HG03378 (cell line): ENCODE results near the gene RNF225.
"Not testable (repeated sequence)": the region's sequence is repeated elsewhere in the genome, so short reads cannot be mapped to it uniquely, and the experiment has no call there.

Experiments
- ATAC-seq: cut with Tn5 transposase; IDR thresholded peaks from one replicate; pipeline ENCODE4 v1.9.1; 2021; ENCODE audit warnings: mild to moderate bottlenecking, moderate library complexity; ENCODE audit not compliant: unreplicated experiment

The RNF225 gene

DNA sequence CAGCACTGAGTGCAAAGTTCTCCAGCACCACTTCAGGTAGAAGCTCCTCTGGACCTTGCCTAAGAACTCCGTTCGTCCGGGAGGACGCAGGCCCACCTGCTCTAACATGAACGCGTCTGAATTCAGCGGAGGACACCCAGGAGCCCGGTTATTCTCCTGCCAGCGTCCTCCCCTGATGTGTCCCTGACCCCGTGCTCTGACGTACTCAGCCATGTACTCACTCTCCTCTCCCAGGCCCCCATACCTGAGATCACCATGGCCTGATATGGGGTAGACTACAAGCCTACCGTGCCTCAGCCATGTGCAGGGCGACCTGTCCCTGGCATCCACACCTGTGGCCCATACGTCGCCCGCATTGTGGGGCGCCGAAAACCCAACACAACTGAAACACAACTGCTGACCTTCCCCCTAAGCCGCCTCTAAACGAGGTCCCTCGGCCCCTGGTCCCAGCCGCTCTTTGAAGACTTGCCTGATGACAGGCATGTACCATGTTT is 12.2 kb downstream of the RNF225 start:
- ATAC-seq: no peak

DNA sequence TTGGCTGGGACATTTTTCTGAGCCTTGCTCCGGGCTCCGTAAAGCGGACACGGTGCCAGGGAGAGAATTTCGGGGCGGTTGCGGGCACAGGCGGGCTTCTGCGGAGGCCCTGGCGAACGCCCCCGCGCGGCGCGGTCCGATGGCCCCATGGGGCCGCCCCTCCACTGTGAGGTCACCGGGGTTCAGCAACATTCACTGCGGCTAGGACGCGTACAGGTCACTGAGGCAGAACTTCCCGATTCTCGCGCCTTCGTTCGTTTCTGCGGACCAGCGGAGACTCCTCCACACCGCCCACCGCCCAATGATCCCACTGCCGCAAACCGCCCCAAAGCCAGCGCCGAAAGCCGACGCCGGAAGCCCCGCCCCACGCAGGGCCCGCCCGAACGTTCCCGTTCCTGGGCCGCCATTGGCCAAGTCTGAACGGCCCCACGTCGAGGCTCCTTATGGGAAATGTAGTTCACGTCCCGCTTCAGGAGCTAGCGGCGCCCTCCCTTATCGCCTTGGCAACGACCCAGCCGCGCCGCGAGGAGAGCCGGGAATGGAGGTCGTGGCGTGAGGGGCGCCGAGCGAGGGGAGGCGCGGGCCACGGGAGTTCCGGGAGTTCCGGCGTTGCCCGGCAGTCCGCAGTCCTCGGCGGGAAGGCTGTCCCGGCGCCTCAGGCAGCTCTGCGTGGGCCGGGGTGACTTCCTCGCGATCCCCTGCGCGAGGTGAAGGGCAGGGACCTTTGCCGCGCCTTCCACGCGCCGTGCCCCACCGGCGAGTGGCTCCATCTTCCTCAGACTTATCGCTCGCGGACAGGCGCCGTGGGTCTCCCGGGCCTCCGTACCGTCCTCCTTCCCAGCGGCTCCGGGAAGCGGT is 12.9 kb downstream of the RNF225 start, which contains the start of gene ZNF584:
Gene ZNF584 (plus strand): TSS at position 498 of the 858 bp plus-strand sequence. CDS start 499 bp downstream, outside the sequence.
- ATAC-seq: peak; percentile 84

DNA sequence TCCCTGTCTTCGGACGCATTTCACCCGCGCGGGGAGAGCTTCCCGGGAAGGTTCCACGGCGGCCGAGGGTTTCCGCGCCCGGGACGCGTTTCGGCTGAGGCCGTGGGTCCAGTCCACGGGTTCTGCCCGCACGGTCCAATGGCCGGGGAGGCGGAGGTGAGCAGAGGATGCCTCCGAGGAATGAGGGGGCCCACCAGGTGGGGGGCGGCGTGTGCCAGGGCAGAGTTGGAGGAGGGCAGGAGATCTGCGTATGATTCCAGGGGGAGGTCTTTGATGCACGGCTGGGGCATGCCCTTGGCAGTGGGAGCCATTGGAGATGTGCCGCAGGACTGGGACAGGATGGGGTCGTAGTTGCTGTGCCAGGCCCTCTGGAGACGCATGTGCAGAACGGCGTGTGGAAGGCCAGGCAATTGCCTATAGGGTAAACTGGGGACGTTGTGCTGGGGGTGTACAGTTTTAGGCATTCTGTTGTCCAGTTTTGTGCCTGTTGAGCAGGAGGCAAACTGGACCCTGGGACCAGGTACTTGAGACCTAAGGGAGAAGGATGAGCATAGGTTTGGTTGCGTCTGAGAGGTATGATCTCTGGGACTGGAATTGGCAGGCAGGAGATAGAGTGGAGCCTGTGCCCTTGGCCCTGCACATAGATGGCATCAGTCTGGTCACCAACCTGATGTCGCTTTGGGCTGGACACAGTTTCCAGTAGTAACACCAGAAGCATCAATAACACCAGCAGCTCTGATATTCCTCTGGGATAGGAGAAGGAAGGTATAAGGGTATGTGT is 13.7 kb downstream of the RNF225 start:
- peak; percentile 14 for ATAC-seq

DNA sequence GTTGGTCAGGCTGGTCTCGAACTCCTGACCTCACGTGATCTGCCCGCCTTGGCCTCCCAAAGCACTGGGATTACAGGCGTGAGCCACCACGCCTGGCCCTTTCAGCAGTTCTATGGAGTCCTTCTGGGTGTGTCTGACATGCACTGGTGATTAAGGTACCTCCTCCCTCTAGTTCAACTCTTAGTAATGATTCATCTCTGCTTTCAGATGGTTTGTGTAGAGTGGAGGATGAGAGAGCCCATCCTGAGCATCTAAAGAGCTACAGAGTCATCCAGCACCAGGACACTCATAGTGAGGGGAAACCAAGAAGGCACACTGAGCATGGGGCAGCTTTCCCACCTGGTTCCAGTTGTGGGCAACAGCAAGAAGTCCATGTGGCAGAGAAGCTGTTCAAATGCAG is 21.1 kb downstream of the RNF225 start:
- no peak for ATAC-seq

DNA sequence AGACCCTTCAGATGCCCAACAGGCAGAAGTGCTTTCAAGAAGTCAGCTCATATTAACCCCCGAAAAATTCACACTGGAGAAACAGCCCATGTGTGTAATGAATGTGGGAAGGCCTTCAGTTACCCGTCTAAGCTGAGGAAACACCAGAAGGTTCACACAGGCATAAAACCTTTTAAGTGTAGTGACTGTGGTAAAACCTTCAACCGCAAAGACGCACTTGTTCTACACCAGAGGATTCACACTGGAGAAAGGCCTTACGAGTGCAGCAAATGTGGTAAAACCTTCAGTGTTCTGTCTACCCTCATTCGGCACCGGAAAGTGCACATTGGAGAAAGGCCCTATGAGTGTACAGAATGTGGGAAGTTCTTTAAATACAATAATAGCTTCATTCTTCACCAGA is 21.6 kb downstream of the RNF225 start:
- no peak for ATAC-seq

DNA sequence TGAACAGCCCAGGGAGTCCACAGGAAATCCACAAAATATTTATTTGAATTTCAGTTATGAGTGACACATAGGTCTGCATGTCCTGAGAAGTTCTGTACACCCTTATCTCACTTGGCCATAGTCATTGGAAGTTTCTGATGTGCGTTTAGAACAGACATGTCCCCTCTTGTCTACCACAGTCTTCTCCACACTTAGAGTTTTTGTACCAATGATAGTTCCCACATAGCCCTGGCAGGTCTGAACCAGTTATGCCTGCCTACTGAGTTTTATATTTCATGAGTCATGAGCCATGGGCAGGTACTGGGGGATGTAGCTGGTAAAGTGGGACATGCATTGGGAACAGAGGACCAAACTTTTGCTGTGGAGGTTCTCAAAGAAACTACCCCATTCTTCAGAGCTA is 33.2 kb downstream of the RNF225 start:
- ATAC-seq: no peak

DNA sequence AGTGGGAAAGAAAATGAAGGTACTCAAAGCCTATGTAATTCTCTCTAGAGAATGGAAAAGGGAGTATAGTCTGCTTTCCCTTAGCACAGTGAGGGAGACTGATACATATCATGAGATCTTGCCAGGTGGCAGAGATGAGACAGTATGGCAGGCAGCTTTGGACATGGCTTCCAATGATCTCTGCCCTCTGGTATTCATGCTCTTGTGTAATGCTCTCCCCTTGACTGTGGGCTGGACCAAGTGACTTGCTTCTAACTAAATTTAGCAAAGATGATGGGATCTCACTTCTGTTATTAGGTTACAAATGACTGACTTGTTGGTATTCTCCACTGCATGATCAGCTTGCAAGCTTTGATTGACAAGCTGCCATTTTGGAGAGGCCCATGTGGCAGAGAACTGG is 34.3 kb downstream of the RNF225 start:
- ATAC-seq: no peak

DNA sequence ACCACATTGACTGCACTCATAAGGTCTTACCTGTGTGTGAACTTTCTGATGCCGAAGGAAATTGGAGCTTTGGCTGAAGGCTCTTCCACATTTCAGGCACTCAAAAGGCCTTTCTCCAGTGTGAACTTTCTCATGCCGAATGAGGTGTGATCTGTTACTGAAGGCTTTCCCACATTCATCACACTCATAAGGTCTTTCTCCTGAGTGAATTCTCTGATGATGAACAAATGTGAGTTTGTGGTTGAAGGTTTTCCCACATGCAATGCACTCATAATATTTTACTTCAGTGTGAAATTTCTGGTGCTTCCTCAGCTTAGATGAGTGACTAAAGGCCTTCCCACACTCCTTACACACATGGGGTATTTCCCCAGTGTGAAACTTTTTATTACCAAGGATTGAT is 38.8 kb downstream of the RNF225 start:
- ATAC-seq: no peak

DNA sequence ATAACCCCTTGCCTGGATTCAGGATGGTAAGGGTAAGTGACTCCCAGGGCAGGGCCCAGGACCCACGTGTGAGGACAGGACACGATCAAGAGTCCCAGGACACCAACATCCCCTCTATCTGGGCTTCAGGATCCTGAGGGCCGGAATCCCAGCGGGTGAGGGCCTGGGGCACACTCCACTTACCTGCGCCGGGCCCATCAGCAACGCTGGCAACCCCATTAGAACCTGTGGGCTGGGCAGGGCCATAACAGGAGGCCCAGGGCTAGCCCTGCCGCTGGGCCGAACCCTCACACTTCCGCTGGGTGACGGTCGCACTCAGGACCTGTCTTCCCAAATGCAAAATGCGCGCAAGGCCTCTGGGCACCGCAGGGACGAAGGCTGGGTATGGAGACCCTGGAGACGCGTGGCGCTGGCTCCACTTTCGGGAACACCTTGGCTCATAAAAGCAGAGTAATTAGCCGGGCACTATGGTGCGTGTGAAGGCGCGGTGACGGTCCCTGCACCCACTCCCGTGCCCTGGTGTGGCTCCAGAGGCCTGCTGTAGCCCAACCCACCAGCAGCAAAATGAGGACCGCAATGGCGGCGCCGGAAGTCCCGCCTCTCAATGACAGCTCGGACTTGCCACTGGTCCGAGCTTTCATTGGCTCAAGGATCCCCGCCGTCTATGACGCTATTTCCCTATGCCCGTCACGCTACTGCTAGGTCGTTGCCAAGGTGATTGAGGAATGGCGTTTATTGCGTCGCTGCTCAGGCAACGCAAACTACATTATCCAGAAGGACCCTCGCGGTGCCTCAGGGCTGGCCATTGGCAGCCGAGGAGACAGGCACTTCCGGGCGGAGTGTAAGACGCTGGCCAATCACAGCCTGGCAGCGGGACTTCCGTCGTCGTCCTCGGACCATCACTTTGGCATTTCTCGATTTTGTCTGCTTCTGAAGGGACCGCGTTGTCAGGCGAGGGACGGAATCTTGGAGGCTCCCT is 44.4 kb downstream of the RNF225 start, which contains the start of gene ZNF132:
Gene ZNF132 (minus strand): TSS at position 578 of the 979 bp plus-strand sequence. CDS start 332 bp downstream, at position 246.
- ATAC-seq: peak; percentile 96

DNA sequence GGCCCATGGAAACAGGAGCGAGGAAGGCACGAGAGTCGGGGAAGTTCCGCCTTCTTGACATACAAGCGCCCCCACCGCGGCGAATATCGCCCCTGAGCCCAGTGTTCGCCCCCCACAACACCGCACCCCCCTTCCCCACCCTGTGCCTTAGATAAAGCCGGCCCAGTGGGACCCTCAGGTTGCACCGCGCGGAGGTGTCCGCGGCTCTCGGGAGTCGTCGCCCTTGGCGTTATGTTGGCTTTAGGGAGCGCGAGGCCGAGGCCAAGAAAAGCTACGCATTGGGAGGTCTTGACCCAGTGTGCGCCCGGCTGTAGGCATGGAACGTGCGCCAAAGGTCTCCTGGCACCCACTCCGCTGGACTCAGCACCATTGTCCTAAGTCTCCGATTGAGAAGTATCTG is 45.1 kb downstream of the RNF225 start:
- ATAC-seq: no peak

DNA sequence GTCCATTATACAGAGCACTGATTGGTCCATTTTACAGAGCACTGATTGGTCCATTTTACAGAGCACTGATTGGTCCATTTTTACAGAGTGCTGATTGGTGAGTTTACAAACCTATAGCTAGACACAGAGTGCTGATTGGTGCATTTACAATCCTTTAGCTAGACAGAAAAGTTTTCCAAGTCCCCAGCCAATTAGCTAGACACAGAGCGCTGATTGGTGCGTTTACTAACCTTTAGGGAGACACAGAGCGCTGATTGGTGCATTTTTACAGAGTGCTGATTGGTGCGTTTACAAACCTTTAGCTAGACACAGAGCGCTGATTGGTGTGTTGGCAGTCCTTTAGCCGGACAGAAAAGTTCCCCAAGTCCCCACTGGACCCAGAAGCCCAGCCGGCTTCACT is 47.5 kb downstream of the RNF225 start:
- not testable (repeated sequence) for ATAC-seq
